GM10248 (cell line): ENCODE results near the gene USP48.
A peak's percentile ranks its signal among the peaks of the same experiment; 100 is the strongest.

Experiments
- CTCF ChIA-PET: fragments of 300-600 bp; sonication (Branson Sonifier 250); formaldehyde crosslinking; extraction: SDS; loops from one replicate; lab custom pipeline; 2021; ENCODE audit warnings: antibody characterized with exemption; lab: Yijun Ruan, JAX
- POLR2A ChIA-PET: fragments of 350-650 bp; sonication (Branson Sonifier 250); formaldehyde crosslinking; extraction: SDS; loops from one replicate; lab custom pipeline; 2020; ENCODE audit warnings: antibody characterized with exemption; lab: Yijun Ruan, JAX
- DNase-seq: peaks from one replicate; pipeline ENCODE4 v3.0.0; 2012; ENCODE audit errors: extremely low spot score
- TF ChIP-seq, protein P1 (sequence below): IDR thresholded peaks from 2 replicates; pipeline ENCODE4 v1.5.1; 2012; ENCODE audit warnings: mild to moderate bottlenecking, low read depth; ENCODE audit errors: extremely low read depth, missing control alignments, control extremely low read depth

Gene USP48

GRCh38 chr1:21821385-21822019 is 38.6 kb upstream of the USP48 start:
- ChIA-PET CTCF (interaction anchor here (0.9 to 1.3 kb wide), 2 partner anchors 19 to 142 kb away, joined by 3 read pairs; no protein-coding TSS in a partner anchor), POLR2A (no interaction called here)
- no peak for DNase-seq
- TF ChIP-seq, protein P1, sequence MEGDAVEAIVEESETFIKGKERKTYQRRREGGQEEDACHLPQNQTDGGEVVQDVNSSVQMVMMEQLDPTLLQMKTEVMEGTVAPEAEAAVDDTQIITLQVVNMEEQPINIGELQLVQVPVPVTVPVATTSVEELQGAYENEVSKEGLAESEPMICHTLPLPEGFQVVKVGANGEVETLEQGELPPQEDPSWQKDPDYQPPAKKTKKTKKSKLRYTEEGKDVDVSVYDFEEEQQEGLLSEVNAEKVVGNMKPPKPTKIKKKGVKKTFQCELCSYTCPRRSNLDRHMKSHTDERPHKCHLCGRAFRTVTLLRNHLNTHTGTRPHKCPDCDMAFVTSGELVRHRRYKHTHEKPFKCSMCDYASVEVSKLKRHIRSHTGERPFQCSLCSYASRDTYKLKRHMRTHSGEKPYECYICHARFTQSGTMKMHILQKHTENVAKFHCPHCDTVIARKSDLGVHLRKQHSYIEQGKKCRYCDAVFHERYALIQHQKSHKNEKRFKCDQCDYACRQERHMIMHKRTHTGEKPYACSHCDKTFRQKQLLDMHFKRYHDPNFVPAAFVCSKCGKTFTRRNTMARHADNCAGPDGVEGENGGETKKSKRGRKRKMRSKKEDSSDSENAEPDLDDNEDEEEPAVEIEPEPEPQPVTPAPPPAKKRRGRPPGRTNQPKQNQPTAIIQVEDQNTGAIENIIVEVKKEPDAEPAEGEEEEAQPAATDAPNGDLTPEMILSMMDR, result no peak

- ChIA-PET CTCF (interaction anchor here (0.9 to 1.3 kb wide), 2 partner anchors 18 to 143 kb away, joined by 3 read pairs; no protein-coding TSS in a partner anchor), POLR2A (no interaction called here)
- TF ChIP-seq, protein P1, result no peak
Observed at GRCh38 chr1:21820597-21821232, 37.8 kb upstream of the USP48 start.

GRCh38 chr1:21818656-21819055 is 35.7 kb upstream of the USP48 start:
- peak; percentile 86 for DNase-seq
- ChIA-PET POLR2A (interaction anchor here (0.7 kb wide), 1 partner anchor 145 kb away, joined by 3 read pairs; no protein-coding TSS in a partner anchor), CTCF (no interaction called here)
- TF ChIP-seq, protein P1, result no peak

More at GRCh38 chr1:21820597-21821232, 37.8 kb upstream of the USP48 start:
- DNase-seq, result no peak

DNA sequence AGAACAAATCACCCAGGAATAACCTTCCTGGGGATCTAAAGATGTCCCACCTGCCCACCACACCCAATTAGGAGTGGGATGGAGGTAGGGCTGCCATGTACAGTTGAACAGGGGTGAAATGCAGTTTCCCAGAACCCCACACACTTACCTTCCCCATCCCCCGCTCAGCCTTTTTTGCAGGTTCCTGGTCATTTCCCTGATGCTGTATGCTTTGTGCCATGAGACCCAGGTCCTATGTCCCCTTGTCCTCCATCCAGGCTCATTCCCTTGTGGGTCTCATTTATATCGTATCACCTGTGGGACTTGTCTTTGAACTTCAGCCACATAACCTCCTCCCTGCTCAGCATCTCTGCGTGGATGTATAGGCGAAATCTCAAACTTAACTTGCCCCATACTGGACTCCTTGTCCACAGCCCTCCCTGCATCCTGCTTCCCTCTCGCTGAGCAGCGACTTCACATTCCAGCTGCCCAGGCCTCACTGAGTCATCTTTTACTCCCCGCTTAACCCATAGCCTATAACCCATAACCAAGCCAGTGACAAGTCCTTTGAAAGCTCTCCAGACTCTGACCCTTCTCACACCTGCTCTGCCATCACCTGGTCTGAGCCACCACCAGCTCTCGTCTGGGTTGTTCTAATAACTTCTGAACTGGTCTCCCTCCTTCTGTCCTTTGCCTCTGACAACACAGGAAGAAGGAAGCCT is 33.8 kb upstream of the USP48 start:
- CTCF ChIA-PET, result no interaction called here
- TF ChIP-seq, protein P1, result no peak
- POLR2A ChIA-PET, result no interaction called here
- no peak for DNase-seq

- no peak for DNase-seq
- ChIA-PET POLR2A (no interaction called here), CTCF (no interaction called here)
- TF ChIP-seq, protein P1, result no peak
Observed at GRCh38 chr1:21815724-21816321, 32.9 kb upstream of the USP48 start.

DNA sequence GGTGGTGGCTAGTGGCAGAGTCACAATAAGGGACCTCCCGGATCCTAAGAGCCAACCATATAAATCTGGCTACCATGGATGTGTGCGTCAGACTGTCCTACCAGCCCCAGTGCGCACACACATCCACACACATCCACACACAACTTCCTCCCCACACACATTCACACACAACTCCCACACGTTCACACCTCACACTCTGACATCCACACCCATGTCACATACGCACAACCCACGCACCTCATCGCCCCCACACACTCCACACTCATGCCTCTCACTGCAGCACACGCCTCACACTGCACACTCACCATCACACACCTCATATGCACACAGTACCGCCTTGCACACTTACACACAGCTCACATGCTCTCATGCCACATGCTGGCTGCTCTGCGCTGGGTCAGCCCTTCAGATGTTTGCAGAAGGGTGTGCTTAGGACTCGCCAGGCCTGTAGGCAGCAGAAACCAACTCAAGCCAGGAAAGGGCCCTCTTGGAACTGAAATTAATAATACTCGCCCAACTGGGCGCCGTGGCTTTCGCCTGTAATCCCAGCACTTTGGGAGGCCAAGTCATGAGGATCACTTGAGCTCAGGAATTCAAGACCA is 32.1 kb upstream of the USP48 start:
- DNase-seq, result no peak
- TF ChIP-seq, protein P1, result no peak
- ChIA-PET CTCF (interaction anchor here (1.6 kb wide), 1 partner anchor 14 kb away, joined by 3 read pairs; no protein-coding TSS in a partner anchor), POLR2A (no interaction called here)
